K562 (cell line): Measurements from ENCODE around the gene KCNK3. TPM values are rescaled to one million over a fixed set of nuclear protein-coding genes. Genes with fewer than 3 reads are reported as not detected.
"Not testable (repeated sequence)": the region's sequence is repeated elsewhere in the genome, so short reads cannot be mapped to it uniquely, and the experiment has no call there.

Source experiments
- ATAC-seq: fragments of 200-7000 bp; cut with Tn5 transposase; 3 replicates; pipeline ENCODE4 v1.9.1; 2020; ENCODE audit warnings: moderate library complexity
- BruUV-seq: library from RNA; stranded (reverse); fragments of 400-500 nt; replicated peaks from 2 replicates; lab custom pipeline; 2021; lab: Mats Ljungman, UMichigan
- CTCF ChIA-PET: fragments of 300-600 bp; formaldehyde crosslinking; extraction: SDS; loops from one replicate; lab custom pipeline; 2021; ENCODE audit warnings: low intra/inter-chr PET ratio; lab: Yijun Ruan, JAX
- POLR2A ChIA-PET: fragments of 300-600, 350-650 bp; sonication (Branson Sonifier 250); formaldehyde crosslinking; extraction: SDS; loops from one replicate; lab custom pipeline; 2021; ENCODE audit warnings: antibody characterized with exemption, inconsistent platforms; lab: Yijun Ruan, JAX
- DNase-seq, 4 experiments: peaks; one replicate each; pipeline versions ENCODE4 v3.0.0 to v3.0.0-alpha.2; 2011 to 2018; ENCODE audit warnings: low spot score in 3 of 4, mixed read lengths in 3 of 4; ENCODE audit errors: extremely low read depth in 1 of 4
- FAIRE-seq: peaks from 2 replicates; lab custom pipeline; 2011; peaks lifted over from hg19 to GRCh38; lab: Jason Lieb, UNC
- H2AFZ ChIP-seq: 2 replicates; pipeline ENCODE4 v1.6.0; 2011; ENCODE audit warnings: low read depth, low read length, control low read depth, inconsistent platforms
- H3K27ac ChIP-seq: fragments of 200-600 bp; 3 replicates; pipeline ENCODE4 v1.8.0; 2011; ENCODE audit warnings: low read depth, mild to moderate bottlenecking, control low read depth, inconsistent platforms, low read length, moderate library complexity, mixed read lengths; ENCODE audit errors: extremely low read depth
- H3K27me3 ChIP-seq, 2 experiments: fragments of 300-600 bp in 1 of 2; 2 replicates in 1 of 2; 3 replicates in 1 of 2; pipeline versions ENCODE4 v1.6.0 to v1.8.0; 2011; ENCODE audit warnings: inconsistent platforms in 2 of 2, low read length in 2 of 2, mild to moderate bottlenecking in 1 of 2, mixed read lengths in 1 of 2, moderate library complexity in 1 of 2; ENCODE audit not compliant: control insufficient read depth in 2 of 2, insufficient read depth in 2 of 2
- H3K36me3 ChIP-seq: fragments of 300-600 bp; 3 replicates; pipeline ENCODE4 v1.8.0; 2011; ENCODE audit warnings: mild to moderate bottlenecking, low read length, inconsistent platforms; ENCODE audit not compliant: control insufficient read depth, insufficient read depth
- H3K4me1 ChIP-seq, 2 experiments: fragments of 200-600 bp in 1 of 2; replicated peaks in 1 of 2; 2 replicates in 1 of 2; 3 replicates in 1 of 2; pipeline versions ENCODE4 v1.5.1 to v1.8.0; 2011; ENCODE audit warnings: inconsistent platforms in 2 of 2, low read length in 2 of 2, mild to moderate bottlenecking in 1 of 2, mixed read lengths in 1 of 2, moderate library complexity in 1 of 2; ENCODE audit not compliant: control insufficient read depth in 2 of 2, insufficient read depth in 2 of 2
- H3K4me2 ChIP-seq: 2 replicates; pipeline ENCODE4 v1.6.1; 2011; ENCODE audit warnings: low read length, control low read depth, inconsistent platforms, mixed read lengths; ENCODE audit not compliant: insufficient read depth
- H3K4me3 ChIP-seq: fragments of 200-600 bp; sonication (generic), shearing (Covaris generic); 2 replicates; pipeline ENCODE4 v1.5.1; 2016; ENCODE audit warnings: control low read depth, inconsistent platforms
- H3K79me2 ChIP-seq: fragments of 200-600 bp; 3 replicates; pipeline ENCODE4 v1.8.0; 2011; ENCODE audit warnings: low read length, inconsistent platforms; ENCODE audit not compliant: control insufficient read depth, insufficient read depth
- H3K9ac ChIP-seq, 2 experiments: 2 replicates each; pipeline versions ENCODE4 v1.6.0 to v1.6.1; 2011; ENCODE audit warnings: low read depth in 2 of 2, low read length in 2 of 2, control low read depth in 1 of 2, inconsistent platforms in 1 of 2, mild to moderate bottlenecking in 1 of 2, mixed read lengths in 1 of 2; ENCODE audit not compliant: insufficient read depth in 1 of 2
- H3K9me1 ChIP-seq: one replicate; pipeline ENCODE4 v1.6.0; 2011; ENCODE audit warnings: inconsistent platforms, mild to moderate bottlenecking, low read length, moderate library complexity; ENCODE audit not compliant: control insufficient read depth, insufficient read depth
- H3K9me3 ChIP-seq: replicated peaks from 2 replicates; pipeline ENCODE4 v1.5.1; 2011; ENCODE audit warnings: low read depth, low read length, inconsistent platforms; ENCODE audit not compliant: control insufficient read depth, insufficient read depth
- H4K20me1 ChIP-seq: replicated peaks from 2 replicates; pipeline ENCODE4 v1.6.1; 2011; ENCODE audit warnings: low read length, inconsistent platforms, mixed read lengths; ENCODE audit not compliant: control insufficient read depth, insufficient read depth
- CHD4 ChIP-seq: fragments of 200-600 bp; sonication (generic); IDR thresholded peaks from 3 replicates; pipeline ENCODE4 v1.6.1; 2012; ENCODE audit warnings: low read depth, mild to moderate bottlenecking, mixed read lengths, low read length, inconsistent platforms; ENCODE audit not compliant: insufficient read depth, insufficient replicate concordance, poor library complexity, severe bottlenecking
- DIDO1 ChIP-seq: fragments of 450-650 bp; IDR thresholded peaks from 2 replicates; pipeline ENCODE4 v1.6.1; 2016; ENCODE audit warnings: low read depth, missing biosample characterization, missing genetic modification characterization
- GABPA ChIP-seq: fragments of 200-800 bp; sonication (Bioruptor generic); conservative IDR thresholded peaks from 2 replicates; pipeline ENCODE4 v1.6.1; 2016; ENCODE audit warnings: low read depth, missing genetic modification characterization, missing compliant biosample characterization
- MYNN ChIP-seq, 2 experiments: sonication (generic); formaldehyde crosslinking in 1 of 2; IDR thresholded peaks; 2 replicates each; pipeline versions ENCODE4 v1.5.0 to v1.6.1; 2016 to 2020; ENCODE audit warnings: antibody characterized with exemption in 1 of 2, missing genetic modification reagents in 1 of 2
- NFXL1 ChIP-seq: fragments of 450-650 bp; formaldehyde crosslinking; IDR thresholded peaks from 2 replicates; pipeline ENCODE4 v1.4.0; 2021; ENCODE audit warnings: mild to moderate bottlenecking
- PCBP2 ChIP-seq: fragments of 200-400 bp; formaldehyde crosslinking; IDR thresholded peaks from 2 replicates; pipeline ENCODE4 v1.6.1; 2018; ENCODE audit warnings: low read length, low read depth, mild to moderate bottlenecking, moderate library complexity; ENCODE audit not compliant: poor library complexity, severe bottlenecking
- SAFB ChIP-seq: fragments of 200-400 bp; formaldehyde crosslinking; IDR thresholded peaks from 2 replicates; pipeline ENCODE4 v1.6.1; 2017; ENCODE audit warnings: low read depth, low read length, borderline replicate concordance
- ZBTB1 ChIP-seq: sonication (generic); formaldehyde crosslinking; IDR thresholded peaks from 2 replicates; pipeline ENCODE4 v1.8.1; 2023; ENCODE audit warnings: missing genetic modification reagents, low read depth, mild to moderate bottlenecking, borderline replicate concordance
- ZKSCAN3 ChIP-seq: fragments of 250-450 bp; sonication (Bioruptor Pico); IDR thresholded peaks from 2 replicates; pipeline ENCODE4 v1.4.0; 2020
- WGBS: fragments of 100-300 bp; shearing (Covaris generic); methylation state at CpG from one replicate; pipeline ENCODE4 v1.1.6; 2016; ENCODE audit warnings: low coverage, mixed read lengths; ENCODE audit not compliant: insufficient coverage; ENCODE audit errors: missing lambda C conversion rate; 5-methylcytosine and 5-hydroxymethylcytosine counted together
- in situ Hi-C: fragments of 300-500 bp; cut with MboI; formaldehyde crosslinking; loops from 4 replicates; pipeline ENCODE4 v1.15.0; 2018; ENCODE audit warnings: inconsistent platforms, mixed read lengths
- intact Hi-C: fragments of 100-400 bp; cut with micrococcal nuclease; formaldehyde crosslinking; loops from 2 replicates; pipeline ENCODE4 v1.14.2; 2022
- polyA plus RNA-seq, 8 experiments: library from polyadenylated mRNA; depleted of rRNA in 4 of 8; stranded (reverse) in 5 of 8; unstranded in 3 of 8; fragments of >200 nt; fragmentation: Nextera tagmentation in 2 of 8; fragmentation: Illumina TruSeq in 1 of 8; extraction: Ambion mirVana in 2 of 8; extraction: Trizol in 1 of 8; gene quantifications; 2 replicates each; pipeline versions ENCODE4 v1.2.1 to v1.2.3, GENCODE V29; 2011 to 2014; ENCODE audit warnings: inconsistent platforms in 1 of 8, missing spikeins in 1 of 8
- total RNA-seq, 7 experiments: library from RNA; depleted of rRNA in 6 of 7; stranded (reverse); fragments of >200 nt in 6 of 7; fragmentation: Illumina TruSeq in 2 of 7; extraction: Trizol in 2 of 7; gene quantifications; 2 replicates each; pipeline versions ENCODE4 v1.2.1 to v1.2.3, GENCODE V29; 2011 to 2021; ENCODE audit warnings: low replicate concordance in 1 of 7
- TF ChIP-seq, protein P1 (sequence below): fragments of 150-350 bp; conservative IDR thresholded peaks from 2 replicates; pipeline ENCODE4 v1.6.1; 2014; ENCODE audit warnings: low read length

KCNK3 gene
- total and polyA plus RNA-seq, 9 of the 15 experiments (the other 6 are each of a cell fraction or from before 2014, with no cell fraction given): 0.01 to 0.20 (median 0.07) TPM; not detected in 5

DNA sequence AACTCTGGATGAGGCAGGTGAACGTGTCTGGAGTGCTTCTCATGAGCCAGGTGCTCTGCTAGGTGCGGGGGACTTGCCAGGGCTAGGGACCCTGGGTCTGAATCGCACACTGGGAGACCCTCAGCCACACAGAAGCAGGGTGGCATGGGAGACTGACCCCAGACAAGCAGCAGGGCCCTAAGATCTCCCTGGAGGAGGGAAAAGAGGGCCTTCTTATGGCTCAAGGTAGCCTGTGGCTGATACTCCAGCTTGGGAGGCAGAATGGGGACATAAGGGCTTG lies 38.5 kb upstream of the KCNK3 start (continued):
- TF ChIP-seq, protein P1, sequence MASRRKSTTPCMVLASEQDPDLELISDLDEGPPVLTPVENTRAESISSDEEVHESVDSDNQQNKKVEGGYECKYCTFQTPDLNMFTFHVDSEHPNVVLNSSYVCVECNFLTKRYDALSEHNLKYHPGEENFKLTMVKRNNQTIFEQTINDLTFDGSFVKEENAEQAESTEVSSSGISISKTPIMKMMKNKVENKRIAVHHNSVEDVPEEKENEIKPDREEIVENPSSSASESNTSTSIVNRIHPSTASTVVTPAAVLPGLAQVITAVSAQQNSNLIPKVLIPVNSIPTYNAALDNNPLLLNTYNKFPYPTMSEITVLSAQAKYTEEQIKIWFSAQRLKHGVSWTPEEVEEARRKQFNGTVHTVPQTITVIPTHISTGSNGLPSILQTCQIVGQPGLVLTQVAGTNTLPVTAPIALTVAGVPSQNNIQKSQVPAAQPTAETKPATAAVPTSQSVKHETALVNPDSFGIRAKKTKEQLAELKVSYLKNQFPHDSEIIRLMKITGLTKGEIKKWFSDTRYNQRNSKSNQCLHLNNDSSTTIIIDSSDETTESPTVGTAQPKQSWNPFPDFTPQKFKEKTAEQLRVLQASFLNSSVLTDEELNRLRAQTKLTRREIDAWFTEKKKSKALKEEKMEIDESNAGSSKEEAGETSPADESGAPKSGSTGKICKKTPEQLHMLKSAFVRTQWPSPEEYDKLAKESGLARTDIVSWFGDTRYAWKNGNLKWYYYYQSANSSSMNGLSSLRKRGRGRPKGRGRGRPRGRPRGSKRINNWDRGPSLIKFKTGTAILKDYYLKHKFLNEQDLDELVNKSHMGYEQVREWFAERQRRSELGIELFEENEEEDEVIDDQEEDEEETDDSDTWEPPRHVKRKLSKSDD: no peak
- TF ChIP-seq CHD4: no peak
- TF ChIP-seq MYNN (IDR thresholded peaks at IDR 0.05): no peak
- TF ChIP-seq MYNN (CRISPR knock-in tag; IDR thresholded peaks at IDR 0.05): no peak
- no peak for TF ChIP-seq SAFB
- no peak for TF ChIP-seq DIDO1 (tag)
- TF ChIP-seq ZKSCAN3 (CRISPR knock-in tag): no peak
- no peak for TF ChIP-seq GABPA (tag)
- TF ChIP-seq NFXL1 (CRISPR knock-in tag): no peak
- no peak for TF ChIP-seq ZBTB1 (CRISPR knock-in tag)
- TF ChIP-seq, all 486 proteins: peak for 0

DNA sequence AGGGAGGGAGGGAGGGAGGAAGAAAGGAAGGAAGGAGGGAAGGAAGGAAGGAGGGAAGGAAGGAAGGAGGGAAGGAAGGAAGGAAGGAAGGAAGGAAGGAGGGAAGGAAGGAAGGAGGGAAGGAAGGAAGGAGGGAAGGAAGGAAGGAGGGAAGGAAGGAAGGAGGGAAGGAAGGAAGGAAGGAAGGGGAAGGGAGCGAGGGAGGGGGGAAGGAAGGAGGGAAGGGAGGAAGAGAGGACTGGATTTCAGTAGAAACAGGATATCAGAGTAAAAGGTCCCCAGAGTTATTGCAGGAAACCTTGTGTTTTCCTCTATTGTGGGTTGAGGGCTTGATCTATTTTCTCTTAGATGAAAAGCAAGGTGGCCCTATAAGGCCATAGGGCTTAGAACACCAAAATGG lies 37.4 kb upstream of the KCNK3 start:
- H3K4me3 ChIP-seq, ATAC-seq, H3K4me1 ChIP-seq, BruUV-seq, H3K36me3 ChIP-seq, H3K9me1 ChIP-seq, intact Hi-C loops, FAIRE-seq, H3K9me3 ChIP-seq, H3K79me2 ChIP-seq, H3K4me2 ChIP-seq, CTCF ChIA-PET, H3K9ac ChIP-seq, H4K20me1 ChIP-seq, H3K27ac ChIP-seq, H2AFZ ChIP-seq, POLR2A ChIA-PET, in situ Hi-C loops, DNase-seq: not testable (repeated sequence)
- peak; percentile 37 for TF ChIP-seq PCBP2
- no CpG with 5 or more reads among the region's 1 CpG for WGBS
- H3K27me3 ChIP-seq: peaks cover 26 to 50% of the 10 kb centered on the region in 2 experiments
